ENCODE data around the gene FLNB. TPM values are rescaled to one million over a fixed set of nuclear protein-coding genes. Genes with fewer than 3 reads are reported as not detected.

The FLNB gene
- polyA plus RNA-seq, 4 donors = 137 to 335 (median 205) TPM

GRCh38 chr3:57963811-57964346, 44.3 kb upstream of the FLNB start:
- H3K4me1 ChIP-seq (ENCODE audit: control insufficient read depth in 3 of 3, insufficient read depth in 2 of 3, low read depth in 1 of 3, low read length in 2 of 3) = peaks cover under 1 to 31% (median 2%) of the 10 kb centered on the region in 3 donors
- FAIRE-seq = no peak
- no peak overlapping the region for H3K27ac ChIP-seq (ENCODE audit: low read depth in 1 of 3, low read length in 2 of 3)

GRCh38 chr3:57966829-57967228, 41.4 kb upstream of the FLNB start:
- FAIRE-seq = no peak
- Histone ChIP-seq H3K27ac (ENCODE audit: low read depth in 1 of 3, low read length in 2 of 3) (peak overlapping the region in 2 of 3 donors; percentile 58 to 59), H3K27me3 (ENCODE audit: control insufficient read depth in 3 of 3, insufficient read depth in 3 of 3, low read length in 3 of 3) (no peaks in the 10 kb centered on the region), H3K36me3 (ENCODE audit: control insufficient read depth in 3 of 3, insufficient read depth in 2 of 3, low read depth in 1 of 3, low read length in 3 of 3) (no peaks in the 10 kb centered on the region), H3K4me1 (ENCODE audit: control insufficient read depth in 3 of 3, insufficient read depth in 2 of 3, low read depth in 1 of 3, low read length in 2 of 3) (peaks cover 0 to 37% (median 2%) of the 10 kb centered on the region in 3 donors), H3K9me3 (ENCODE audit: control insufficient read depth in 2 of 2, insufficient read depth in 1 of 2, low read depth in 1 of 2, low read length in 1 of 2) (peaks cover 0 to 14% of the 10 kb centered on the region in 2 donors), H3K4me3 (ENCODE audit: low read depth in 1 of 3, low read length in 3 of 3) (no peak overlapping the region)
- peak in 1 of 2 donors; percentile 72 for DNase-seq
- 33 to 45% (median 44%) methylated on average over 4 of the region's 4 CpGs for WGBS, 3 donors

More at GRCh38 chr3:57963811-57964346, 44.3 kb upstream of the FLNB start:
- 60 to 72% (median 69%) methylated on average over 7 of the region's 7 CpGs for WGBS, 3 donors
- Histone ChIP-seq H3K9me3 (ENCODE audit: control insufficient read depth in 2 of 2, insufficient read depth in 1 of 2, low read depth in 1 of 2, low read length in 1 of 2) (peaks cover 0 to 31% of the 10 kb centered on the region in 2 donors), H3K27me3 (ENCODE audit: control insufficient read depth in 3 of 3, insufficient read depth in 3 of 3, low read length in 3 of 3) (no peaks in the 10 kb centered on the region), H3K36me3 (ENCODE audit: control insufficient read depth in 3 of 3, insufficient read depth in 2 of 3, low read depth in 1 of 3, low read length in 3 of 3) (no peaks in the 10 kb centered on the region), H3K4me3 (ENCODE audit: low read depth in 1 of 3, low read length in 3 of 3) (no peak overlapping the region)
- no peak for DNase-seq

- H3K4me1 ChIP-seq (ENCODE audit: control insufficient read depth in 3 of 3, insufficient read depth in 2 of 3, low read depth in 1 of 3, low read length in 2 of 3) = peaks cover 0 to 44% (median 2%) of the 10 kb centered on the region in 3 donors
- H3K27me3 ChIP-seq (ENCODE audit: control insufficient read depth in 3 of 3, insufficient read depth in 3 of 3, low read length in 3 of 3) = no peaks in the 10 kb centered on the region
- DNase-seq (peak in 1 of 2 donors; percentile 94), FAIRE-seq (no peak)
- 30 to 50% (median 31%) methylated on average over 9 of the region's 9 CpGs for WGBS, 3 donors
- H3K36me3 ChIP-seq (ENCODE audit: control insufficient read depth in 3 of 3, insufficient read depth in 2 of 3, low read depth in 1 of 3, low read length in 3 of 3) = no peaks in the 10 kb centered on the region
- no peak overlapping the region for H3K4me3 ChIP-seq (ENCODE audit: low read depth in 1 of 3, low read length in 3 of 3)
- peak overlapping the region; percentile 27 to 83 (median 79) for H3K27ac ChIP-seq (ENCODE audit: low read depth in 1 of 3, low read length in 2 of 3)
- peaks cover 0 to 14% of the 10 kb centered on the region in 2 donors for H3K9me3 ChIP-seq (ENCODE audit: control insufficient read depth in 2 of 2, insufficient read depth in 1 of 2, low read depth in 1 of 2, low read length in 1 of 2)
Observed at GRCh38 chr3:57967590-57967989, 40.6 kb upstream of the FLNB start.

- no peaks in the 10 kb centered on the region for H3K27me3 ChIP-seq (ENCODE audit: control insufficient read depth in 3 of 3, insufficient read depth in 3 of 3, low read length in 3 of 3)
- H3K27ac ChIP-seq (ENCODE audit: low read depth in 1 of 3, low read length in 2 of 3) = peak overlapping the region; percentile 22 to 83 (median 57)
- FAIRE-seq (no peak), DNase-seq (peak in 1 of 2 donors; percentile 77)
- peaks cover 0 to 53% (median 2%) of the 10 kb centered on the region in 3 donors for H3K4me1 ChIP-seq (ENCODE audit: control insufficient read depth in 3 of 3, insufficient read depth in 2 of 3, low read depth in 1 of 3, low read length in 2 of 3)
- no peak overlapping the region for H3K4me3 ChIP-seq (ENCODE audit: low read depth in 1 of 3, low read length in 3 of 3)
- H3K36me3 ChIP-seq (ENCODE audit: control insufficient read depth in 3 of 3, insufficient read depth in 2 of 3, low read depth in 1 of 3, low read length in 3 of 3) = no peaks in the 10 kb centered on the region
- peaks cover 0 to 14% of the 10 kb centered on the region in 2 donors for H3K9me3 ChIP-seq (ENCODE audit: control insufficient read depth in 2 of 2, insufficient read depth in 1 of 2, low read depth in 1 of 2, low read length in 1 of 2)
- WGBS, 3 donors = 52 to 80% (median 74%) methylated on average over 5 of the region's 5 CpGs
Observed at GRCh38 chr3:57968501-57968900, 39.7 kb upstream of the FLNB start.

- FAIRE-seq = no peak
- 7 to 45% (median 31%) methylated on average over 4 of the region's 4 CpGs for WGBS, 3 donors
- no peaks in the 10 kb centered on the region for H3K36me3 ChIP-seq (ENCODE audit: control insufficient read depth in 3 of 3, insufficient read depth in 2 of 3, low read depth in 1 of 3, low read length in 3 of 3)
- peaks cover 0 to 10% of the 10 kb centered on the region in 2 donors for H3K9me3 ChIP-seq (ENCODE audit: control insufficient read depth in 2 of 2, insufficient read depth in 1 of 2, low read depth in 1 of 2, low read length in 1 of 2)
- peak overlapping the region; percentile 92 to 99 (median 95) for H3K27ac ChIP-seq (ENCODE audit: low read depth in 1 of 3, low read length in 2 of 3)
- peaks cover 0 to 75% (median 2%) of the 10 kb centered on the region in 3 donors for H3K4me1 ChIP-seq (ENCODE audit: control insufficient read depth in 3 of 3, insufficient read depth in 2 of 3, low read depth in 1 of 3, low read length in 2 of 3)
- H3K4me3 ChIP-seq (ENCODE audit: low read depth in 1 of 3, low read length in 3 of 3) = no peak overlapping the region
- no peaks in the 10 kb centered on the region for H3K27me3 ChIP-seq (ENCODE audit: control insufficient read depth in 3 of 3, insufficient read depth in 3 of 3, low read length in 3 of 3)
- peak; percentile 97 to 99 for DNase-seq
Observed at GRCh38 chr3:57971975-57972374, 36.2 kb upstream of the FLNB start.

- Histone ChIP-seq H3K4me3 (ENCODE audit: low read depth in 1 of 3, low read length in 3 of 3) (no peak overlapping the region), H3K27me3 (ENCODE audit: control insufficient read depth in 3 of 3, insufficient read depth in 3 of 3, low read length in 3 of 3) (no peaks in the 10 kb centered on the region), H3K9me3 (ENCODE audit: control insufficient read depth in 2 of 2, insufficient read depth in 1 of 2, low read depth in 1 of 2, low read length in 1 of 2) (peaks cover 0 to 4% of the 10 kb centered on the region in 2 donors), H3K4me1 (ENCODE audit: control insufficient read depth in 3 of 3, insufficient read depth in 2 of 3, low read depth in 1 of 3, low read length in 2 of 3) (peaks cover 0 to 82% (median 2%) of the 10 kb centered on the region in 3 donors), H3K36me3 (ENCODE audit: control insufficient read depth in 3 of 3, insufficient read depth in 2 of 3, low read depth in 1 of 3, low read length in 3 of 3) (no peaks in the 10 kb centered on the region), H3K27ac (ENCODE audit: low read depth in 1 of 3, low read length in 2 of 3) (peak overlapping the region; percentile 92 to 99 (median 95))
- 10 to 42% (median 25%) methylated on average over 9 of the region's 9 CpGs for WGBS, 3 donors
- DNase-seq = peak; percentile 76 to 88
- FAIRE-seq = no peak
Observed at GRCh38 chr3:57972531-57973111, 35.6 kb upstream of the FLNB start.

- no peaks in the 10 kb centered on the region for H3K36me3 ChIP-seq (ENCODE audit: control insufficient read depth in 3 of 3, insufficient read depth in 2 of 3, low read depth in 1 of 3, low read length in 3 of 3)
- no peaks in the 10 kb centered on the region for H3K9me3 ChIP-seq (ENCODE audit: control insufficient read depth in 2 of 2, insufficient read depth in 1 of 2, low read depth in 1 of 2, low read length in 1 of 2)
- no peaks in the 10 kb centered on the region for H3K27me3 ChIP-seq (ENCODE audit: control insufficient read depth in 3 of 3, insufficient read depth in 3 of 3, low read length in 3 of 3)
- no peak for FAIRE-seq
- H3K4me1 ChIP-seq (ENCODE audit: control insufficient read depth in 3 of 3, insufficient read depth in 2 of 3, low read depth in 1 of 3, low read length in 2 of 3) = peaks cover 0 to 85% (median 4%) of the 10 kb centered on the region in 3 donors
- no peak overlapping the region for H3K4me3 ChIP-seq (ENCODE audit: low read depth in 1 of 3, low read length in 3 of 3)
- H3K27ac ChIP-seq (ENCODE audit: low read depth in 1 of 3, low read length in 2 of 3) = peak overlapping the region; percentile 52 to 99 (median 95)
- WGBS, 3 donors = 87 to 94% (median 92%) methylated on average over 13 of the region's 13 CpGs
- no peak for DNase-seq
Observed at GRCh38 chr3:57973715-57974477, 34.3 kb upstream of the FLNB start.

GRCh38 chr3:57974796-57975388, 33.3 kb upstream of the FLNB start:
- Histone ChIP-seq H3K4me1 (ENCODE audit: control insufficient read depth in 3 of 3, insufficient read depth in 2 of 3, low read depth in 1 of 3, low read length in 2 of 3) (peaks cover 0 to 81% (median 4%) of the 10 kb centered on the region in 3 donors), H3K27ac (ENCODE audit: low read depth in 1 of 3, low read length in 2 of 3) (peak overlapping the region in 2 of 3 donors; percentile 75 to 95), H3K9me3 (ENCODE audit: control insufficient read depth in 2 of 2, insufficient read depth in 1 of 2, low read depth in 1 of 2, low read length in 1 of 2) (no peaks in the 10 kb centered on the region), H3K36me3 (ENCODE audit: control insufficient read depth in 3 of 3, insufficient read depth in 2 of 3, low read depth in 1 of 3, low read length in 3 of 3) (no peaks in the 10 kb centered on the region), H3K27me3 (ENCODE audit: control insufficient read depth in 3 of 3, insufficient read depth in 3 of 3, low read length in 3 of 3) (no peaks in the 10 kb centered on the region), H3K4me3 (ENCODE audit: low read depth in 1 of 3, low read length in 3 of 3) (no peak overlapping the region)
- 45 to 61% (median 55%) methylated on average over 6 of the region's 6 CpGs for WGBS, 3 donors
- no peak for FAIRE-seq
- peak; percentile 60 to 78 for DNase-seq
